ENCODE measurements around the gene ADARB1. TPM values are rescaled to one million over a fixed set of nuclear protein-coding genes. Genes with fewer than 3 reads are reported as not detected.

Gene ADARB1
- total and polyA plus RNA-seq, 2 of the 8 experiments (the other 6 are each of a cell fraction or from before 2014, with no cell fraction given), result 4.7 to 14.9 TPM

- Histone ChIP-seq H2BK12ac (ENCODE audit: low read depth, low read length) (no peak overlapping the region), H2BK5ac (ENCODE audit: low read depth, low read length) (no peak overlapping the region), H2AFZ (ENCODE audit: low read length) (no peak overlapping the region), H2BK120ac (replicated peaks; ENCODE audit: low read depth, low read length) (no peak overlapping the region), H4K5ac (ENCODE audit: insufficient read length, low read depth, low read length) (no peak overlapping the region), H4K8ac (ENCODE audit: extremely low read depth, insufficient read depth, low read length) (no peak overlapping the region), H3K4me3 (ENCODE audit: extremely low read depth in 1 of 4, insufficient read depth in 2 of 4, low read depth in 3 of 4, low read length in 4 of 4) (no peak overlapping the region), H3K9ac (replicated peaks in 1 of 4; ENCODE audit: extremely low read depth in 1 of 4, low read depth in 3 of 4, low read length in 3 of 4) (no peak overlapping the region), H3K4me1 (replicated peaks in 1 of 4; ENCODE audit: control insufficient read depth in 3 of 4, insufficient read depth in 4 of 4, low read length in 3 of 4) (no peaks in the 10 kb centered on the region), H2AK5ac (ENCODE audit: low read depth, low read length) (no peak overlapping the region), H3K23me2 (ENCODE audit: low read depth, low read length) (no peaks in the 10 kb centered on the region), H3K4ac (replicated peaks; ENCODE audit: insufficient read length, low read depth, low read length) (no peak overlapping the region), H3K18ac (ENCODE audit: extremely low read depth, low read length) (no peak overlapping the region), H4K91ac (replicated peaks; ENCODE audit: insufficient read length, low read length) (no peak overlapping the region), H3K27ac (ENCODE audit: low read depth, low read length) (no peak overlapping the region), H3K79me1 (ENCODE audit: low read depth, low read length) (peaks cover 2% of the 10 kb centered on the region; the same call in 1 of the 2 replicates), H3K23ac (ENCODE audit: insufficient read length) (no peak overlapping the region), H3K27me3 (replicated peaks in 1 of 4; ENCODE audit: control insufficient read depth in 3 of 4, extremely low read depth in 1 of 4, insufficient read depth in 3 of 4, low read length in 3 of 4) (no peaks in the 10 kb centered on the region), H2BK15ac (ENCODE audit: low read length) (no peak overlapping the region), H3K9me3 (ENCODE audit: insufficient read depth in 2 of 2, low read depth in 1 of 2, low read length in 1 of 2) (no peaks in the 10 kb centered on the region), H2BK20ac (ENCODE audit: low read length) (no peak overlapping the region), H3K36me3 (ENCODE audit: control insufficient read depth in 2 of 4, insufficient read depth in 4 of 4, low read length in 3 of 4) (no peaks in the 10 kb centered on the region), H3K56ac (replicated peaks; ENCODE audit: insufficient read length, low read depth, low read length) (no peak overlapping the region), H3K79me2 (ENCODE audit: control insufficient read depth in 1 of 2, insufficient read depth in 2 of 2, low read length in 2 of 2) (no peaks in the 10 kb centered on the region), H3K4me2 (ENCODE audit: insufficient read depth in 1 of 2, low read depth in 2 of 2, low read length in 2 of 2) (no peak overlapping the region), H3K14ac (ENCODE audit: insufficient read length) (no peak overlapping the region), H4K20me1 (replicated peaks in 1 of 2; ENCODE audit: control insufficient read depth in 1 of 2, insufficient read depth in 2 of 2, low read length in 2 of 2) (peaks cover 0 to 4% of the 10 kb centered on the region in 2 experiments)
- 94% methylated on average over 5 of the region's 5 CpGs; no CpG with 5 or more reads in 1 of the 2 experiments for WGBS, 2 experiments (ENCODE audit: extremely low coverage in 1 of 2, insufficient coverage in 1 of 2, insufficient read length in 1 of 2, insufficient replicate concordance in 2 of 2, low coverage in 1 of 2, low lambda C conversion rate in 2 of 2, missing lambda C conversion rate in 1 of 2)
- FAIRE-seq (no peak), DNase-seq (ENCODE audit: low read depth in 1 of 2, low spot score in 2 of 2) (no peak)
- CTCF ChIA-PET (ENCODE audit: partially characterized antibody), result interaction anchor here (0.7 to 4.4 kb wide), 10 partner anchors 8 to 166 kb away, joined by 3 to 24 read pairs (median 4); no protein-coding TSS in a partner anchor
- POLR2A ChIA-PET (ENCODE audit: partially characterized antibody), result no interaction called here
- no peak for TF ChIP-seq CTCF (IDR thresholded peaks at IDR 0.05; ENCODE audit: control extremely low read depth in 1 of 3, insufficient read depth in 1 of 3, low read depth in 1 of 3, low read length in 3 of 3)
- TF ChIP-seq POU5F1 (IDR thresholded peaks at IDR 0.05; ENCODE audit: low read depth, low read length), result no peak
- no peak for TF ChIP-seq RXRA (IDR thresholded peaks at IDR 0.05; ENCODE audit: insufficient read depth, low read depth, low read length)
- TF ChIP-seq, protein P1, sequence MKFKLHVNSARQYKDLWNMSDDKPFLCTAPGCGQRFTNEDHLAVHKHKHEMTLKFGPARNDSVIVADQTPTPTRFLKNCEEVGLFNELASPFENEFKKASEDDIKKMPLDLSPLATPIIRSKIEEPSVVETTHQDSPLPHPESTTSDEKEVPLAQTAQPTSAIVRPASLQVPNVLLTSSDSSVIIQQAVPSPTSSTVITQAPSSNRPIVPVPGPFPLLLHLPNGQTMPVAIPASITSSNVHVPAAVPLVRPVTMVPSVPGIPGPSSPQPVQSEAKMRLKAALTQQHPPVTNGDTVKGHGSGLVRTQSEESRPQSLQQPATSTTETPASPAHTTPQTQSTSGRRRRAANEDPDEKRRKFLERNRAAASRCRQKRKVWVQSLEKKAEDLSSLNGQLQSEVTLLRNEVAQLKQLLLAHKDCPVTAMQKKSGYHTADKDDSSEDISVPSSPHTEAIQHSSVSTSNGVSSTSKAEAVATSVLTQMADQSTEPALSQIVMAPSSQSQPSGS (IDR thresholded peaks at IDR 0.05; ENCODE audit: low read length), result no peak
- no peak for TF ChIP-seq JUND (IDR thresholded peaks at IDR 0.05; ENCODE audit: low read length)
- TF ChIP-seq JUN (IDR thresholded peaks at IDR 0.05; ENCODE audit: low read depth, low read length), result no peak
- no peak for TF ChIP-seq SP2 (IDR thresholded peaks at IDR 0.05; ENCODE audit: low read length)
- no peak for TF ChIP-seq POLR2A (IDR thresholded peaks at IDR 0.05; ENCODE audit: control extremely low read depth in 1 of 2, low read depth in 2 of 2, low read length in 2 of 2)
- no peak for TF ChIP-seq EZH2 (IDR thresholded peaks at IDR 0.05; ENCODE audit: low read depth, low read length, severe bottlenecking)
- no peak for TF ChIP-seq EP300 (IDR thresholded peaks at IDR 0.05; ENCODE audit: borderline replicate concordance in 1 of 2, low read depth in 2 of 2, low read length in 2 of 2)
Measured at GRCh38 chr21:45114072-45114471, 39.7 kb downstream of the ADARB1 start.

Measured in H1 (cell line).